A549 (cell line): Measurements from ENCODE around the gene KCNJ1.

Source experiments
- CTCF ChIP-seq: fragments of >200 bp; sonication (Bioruptor Twin); formaldehyde crosslinking; IDR thresholded peaks from 3 replicates; pipeline ENCODE4 v1.5.1; 2016
- JUN ChIP-seq, 2 experiments: fragments of >200 bp; sonication (Bioruptor Twin); formaldehyde crosslinking; IDR thresholded peaks; 2 replicates in 1 of 2; 3 replicates in 1 of 2; pipeline ENCODE4 v1.6.1; 2016 to 2017
- NR3C1 ChIP-seq: fragments of >200 bp; sonication (Bioruptor Twin); formaldehyde crosslinking; IDR thresholded peaks from 3 replicates; pipeline ENCODE4 v1.6.1; 2017

GRCh38 chr11:128813729-128814128 lies 53.4 kb downstream of the KCNJ1 start:
- no peak for TF ChIP-seq CTCF
- no peak for TF ChIP-seq JUN (IDR thresholded peaks at IDR 0.05)
- TF ChIP-seq NR3C1, result no peak
